GM23338 (cell line): ENCODE data around the gene ASB8. TPM values are rescaled to one million over a fixed set of nuclear protein-coding genes. Genes with fewer than 3 reads are reported as not detected.

Experiments used
- ATAC-seq: fragments of 200-7000 bp; cut with Tn5 transposase; 3 replicates; pipeline ENCODE4 v1.9.1; 2020
- DNase-seq: peaks from one replicate; pipeline ENCODE4 v3.0.0-alpha.2; 2015; ENCODE audit warnings: low spot score
- H2AFZ ChIP-seq: fragments of 200-600 bp; sonication (generic); 2 replicates; pipeline ENCODE4 v1.8.0; 2016; ENCODE audit warnings: antibody characterized with exemption, mild to moderate bottlenecking, moderate library complexity
- H3F3A ChIP-seq: fragments of 200-600 bp; sonication (generic); replicated peaks from 2 replicates; pipeline ENCODE4 v1.8.0; 2017; ENCODE audit warnings: antibody characterized with exemption, mixed run types, low read depth
- H3K27ac ChIP-seq: fragments of 200-600 bp; sonication (generic); 2 replicates; pipeline ENCODE4 v1.6.1; 2016; ENCODE audit warnings: low read depth
- H3K27me3 ChIP-seq: fragments of 200-600 bp; sonication (generic); 2 replicates; pipeline ENCODE4 v1.8.0; 2016; ENCODE audit warnings: mild to moderate bottlenecking, mixed run types, moderate library complexity; ENCODE audit not compliant: insufficient read depth
- H3K36me3 ChIP-seq: fragments of 200-600 bp; sonication (generic); 2 replicates; pipeline ENCODE4 v1.8.0; 2016; ENCODE audit warnings: mild to moderate bottlenecking; ENCODE audit not compliant: insufficient read depth
- H3K4me1 ChIP-seq: fragments of 200-600 bp; sonication (generic); 2 replicates; pipeline ENCODE4 v1.8.0; 2016; ENCODE audit warnings: mild to moderate bottlenecking, moderate library complexity; ENCODE audit not compliant: insufficient read depth
- H3K4me2 ChIP-seq: fragments of 200-600 bp; sonication (generic); 2 replicates; pipeline ENCODE4 v1.7.1; 2017; ENCODE audit warnings: mixed run types
- H3K4me3 ChIP-seq: fragments of 200-600 bp; sonication (generic); 2 replicates; pipeline ENCODE4 v1.6.1; 2016; ENCODE audit warnings: mixed run types
- H3K79me2 ChIP-seq: fragments of 200-600 bp; sonication (generic); replicated peaks from 2 replicates; pipeline ENCODE4 v1.8.0; 2017; ENCODE audit warnings: mild to moderate bottlenecking; ENCODE audit not compliant: insufficient read depth
- H3K9me2 ChIP-seq: fragments of 200-600 bp; sonication (generic); 2 replicates; pipeline ENCODE4 v1.8.0; 2017; ENCODE audit not compliant: insufficient read depth
- H4K20me1 ChIP-seq: fragments of 200-600 bp; sonication (generic); replicated peaks from 2 replicates; pipeline ENCODE4 v1.8.0; 2017; ENCODE audit warnings: mild to moderate bottlenecking; ENCODE audit not compliant: insufficient read depth
- H3K27ac Mint-ChIP-seq: 2 replicates; pipeline ENCODE4 v1.8.0; 2020; ENCODE audit warnings: inconsistent platforms, mild to moderate bottlenecking, moderate library complexity, mixed read lengths
- H3K27me3 Mint-ChIP-seq: 3 replicates; pipeline ENCODE4 v1.8.0; 2022; ENCODE audit warnings: low read depth, mild to moderate bottlenecking, moderate library complexity, mixed read lengths, inconsistent platforms; ENCODE audit not compliant: insufficient read depth, poor library complexity
- H3K36me3 Mint-ChIP-seq: 3 replicates; pipeline ENCODE4 v1.8.0; 2021; ENCODE audit warnings: low read depth, mild to moderate bottlenecking, inconsistent platforms, moderate library complexity, mixed read lengths
- H3K4me1 Mint-ChIP-seq: 3 replicates; pipeline ENCODE4 v1.8.0; 2020; ENCODE audit warnings: mild to moderate bottlenecking, inconsistent platforms, mixed read lengths
- H3K4me3 Mint-ChIP-seq: 3 replicates; pipeline ENCODE4 v1.8.0; 2021; ENCODE audit warnings: moderate library complexity, mild to moderate bottlenecking, inconsistent platforms, mixed read lengths
- H3K9me3 Mint-ChIP-seq: 3 replicates; pipeline ENCODE4 v1.8.0; 2020; ENCODE audit warnings: moderate library complexity, mild to moderate bottlenecking, inconsistent platforms, mixed read lengths
- CREB1 ChIP-seq: fragments of 250-450 bp; sonication (Bioruptor Pico); IDR thresholded peaks from 2 replicates; pipeline ENCODE4 v1.5.0; 2020; ENCODE audit warnings: low read depth, mild to moderate bottlenecking, moderate library complexity
- CTCF ChIP-seq, 2 experiments: fragments of 200-600 bp in 1 of 2; sonication (generic) in 1 of 2; conservative IDR thresholded peaks; 2 replicates each; pipeline versions ENCODE4 v1.5.1 to v1.6.1; 2016 to 2017; ENCODE audit warnings: antibody characterized with exemption in 2 of 2, low read depth in 2 of 2, mild to moderate bottlenecking in 2 of 2, moderate library complexity in 1 of 2
- ETS1 ChIP-seq: IDR thresholded peaks from 2 replicates; pipeline ENCODE4 v1.6.1; 2016; ENCODE audit warnings: antibody characterized with exemption
- EZH2 ChIP-seq: fragments of 200-600 bp; sonication (generic); IDR thresholded peaks from one replicate; pipeline ENCODE4 v1.8.0; 2017; ENCODE audit warnings: antibody characterized with exemption, mild to moderate bottlenecking, low read depth; ENCODE audit not compliant: unreplicated experiment
- EZH2phosphoT487 ChIP-seq: fragments of 200-600 bp; sonication (generic); IDR thresholded peaks from one replicate; pipeline ENCODE4 v1.8.1; 2018; ENCODE audit warnings: antibody characterized with exemption; ENCODE audit not compliant: unreplicated experiment
- JUNB ChIP-seq: IDR thresholded peaks from one replicate; pipeline ENCODE4 v1.6.1; 2016; ENCODE audit warnings: antibody characterized with exemption; ENCODE audit not compliant: unreplicated experiment
- POLR2AphosphoS5 ChIP-seq: IDR thresholded peaks from 2 replicates; pipeline ENCODE4 v1.6.1; 2016; ENCODE audit warnings: antibody characterized with exemption, low read depth
- REST ChIP-seq: IDR thresholded peaks from one replicate; pipeline ENCODE4 v1.6.1; 2018; ENCODE audit warnings: antibody characterized with exemption; ENCODE audit not compliant: unreplicated experiment
- STAT1 ChIP-seq: IDR thresholded peaks from one replicate; pipeline ENCODE4 v1.6.1; 2016; ENCODE audit warnings: antibody characterized with exemption; ENCODE audit not compliant: unreplicated experiment
- ZNF114 ChIP-seq: fragments of 250-450 bp; sonication (Bioruptor Pico); IDR thresholded peaks from 2 replicates; pipeline ENCODE4 v1.5.0; 2020; ENCODE audit warnings: mild to moderate bottlenecking, moderate library complexity
- ZNF331 ChIP-seq: fragments of 250-450 bp; sonication (Bioruptor Pico); IDR thresholded peaks from 2 replicates; pipeline ENCODE4 v1.5.0; 2020; ENCODE audit warnings: low read depth, mild to moderate bottlenecking, moderate library complexity
- polyA plus RNA-seq: library from polyadenylated mRNA; unstranded; fragments of >200 nt; fragmentation: Nextera tagmentation; extraction: Ambion mirVana; gene quantifications from 2 replicates; pipeline ENCODE4 v1.2.1, GENCODE V29; 2016
- total RNA-seq: library from RNA; depleted of rRNA; stranded (reverse); fragments of >200 nt; shearing (Covaris generic); gene quantifications from 2 replicates; pipeline ENCODE4 v1.2.3, GENCODE V29; 2014

The ASB8 gene
- total and polyA plus RNA-seq, 2 experiments from 2014 or later, result 5.4 to 8.4 TPM

- Mint-ChIP-seq H3K4me1 (no peaks in the 10 kb centered on the region), H3K27ac (no peak overlapping the region), H3K27me3 (no peaks in the 10 kb centered on the region), H3K4me3 (no peak overlapping the region), H3K9me3 (no peaks in the 10 kb centered on the region), H3K36me3 (peaks cover 71% of the 10 kb centered on the region)
- H3K4me3 ChIP-seq, result no peak overlapping the region
- no peak overlapping the region for H2AFZ ChIP-seq
- H3K9me2 ChIP-seq, result no peaks in the 10 kb centered on the region
- H3F3A ChIP-seq, result no peaks in the 10 kb centered on the region
- H3K27ac ChIP-seq, result no peak overlapping the region
- peaks cover 50% of the 10 kb centered on the region for H3K36me3 ChIP-seq
- H4K20me1 ChIP-seq, result peaks cover 3% of the 10 kb centered on the region; the same call in 1 of the 2 replicates
- no peak for DNase-seq
- no peaks in the 10 kb centered on the region for H3K4me1 ChIP-seq
- no peaks in the 10 kb centered on the region for H3K27me3 ChIP-seq
- no peak for TF ChIP-seq POLR2AphosphoS5
- TF ChIP-seq EZH2, result no peak
- no peak for TF ChIP-seq ZNF331
- no peak for TF ChIP-seq EZH2phosphoT487
- no peak for TF ChIP-seq STAT1
- no peak for TF ChIP-seq JUNB
- H3K4me2 ChIP-seq, result no peak overlapping the region
- no peaks in the 10 kb centered on the region for H3K79me2 ChIP-seq
- ATAC-seq, result no peak
Measured at GRCh38 chr12:48132826-48133225, 24.5 kb downstream of the ASB8 start.

- Histone ChIP-seq H3K9me2 (no peaks in the 10 kb centered on the region), H3K4me2 (no peak overlapping the region), H3K4me1 (no peaks in the 10 kb centered on the region), H3K27ac (no peak overlapping the region), H3F3A (no peaks in the 10 kb centered on the region), H3K79me2 (no peaks in the 10 kb centered on the region), H2AFZ (no peak overlapping the region), H3K36me3 (peaks cover 45% of the 10 kb centered on the region), H3K27me3 (no peaks in the 10 kb centered on the region), H3K4me3 (no peak overlapping the region), H4K20me1 (peaks cover 3% of the 10 kb centered on the region; the same call in 1 of the 2 replicates)
- Mint-ChIP-seq H3K36me3 (peaks cover 70% of the 10 kb centered on the region), H3K27ac (no peak overlapping the region), H3K27me3 (no peaks in the 10 kb centered on the region), H3K4me3 (no peak overlapping the region), H3K9me3 (no peaks in the 10 kb centered on the region), H3K4me1 (no peaks in the 10 kb centered on the region)
- ATAC-seq (no peak), DNase-seq (no peak)
- TF ChIP-seq ETS1, result no peak
- no peak for TF ChIP-seq REST
- no peak for TF ChIP-seq POLR2AphosphoS5
- TF ChIP-seq CTCF (conservative IDR thresholded peaks at IDR 0.05; ENCODE audit: low read depth in 2 of 2), result no peak
- TF ChIP-seq ZNF331, result no peak
- TF ChIP-seq EZH2, result no peak
- TF ChIP-seq JUNB, result no peak
- TF ChIP-seq CREB1 (CRISPR knock-in tag), result no peak
- no peak for TF ChIP-seq ZNF114 (CRISPR knock-in tag)
Measured at GRCh38 chr12:48131517-48131916, 25.8 kb downstream of the ASB8 start.
